Prostate gland (tissue), 2 donors: ENCODE data around the gene UBIAD1.

ENCODE experiments used
- CTCF ChIP-seq, 4 experiments: fragments of 200-600 bp in 2 of 4; fragments of 450-650 bp in 2 of 4; sonication (generic) in 2 of 4; IDR thresholded peaks; 1 replicate in 3 of 4; 2 replicates in 1 of 4; pipeline ENCODE4 v1.5.1; 2016 to 2019; ENCODE audit warnings: antibody characterized with exemption in 4 of 4, mild to moderate bottlenecking in 2 of 4, moderate library complexity in 2 of 4
- POLR2A ChIP-seq: fragments of 450-650 bp; IDR thresholded peaks from one replicate; pipeline ENCODE4 v1.6.1; 2016; ENCODE audit warnings: antibody characterized with exemption, mild to moderate bottlenecking

DNA sequence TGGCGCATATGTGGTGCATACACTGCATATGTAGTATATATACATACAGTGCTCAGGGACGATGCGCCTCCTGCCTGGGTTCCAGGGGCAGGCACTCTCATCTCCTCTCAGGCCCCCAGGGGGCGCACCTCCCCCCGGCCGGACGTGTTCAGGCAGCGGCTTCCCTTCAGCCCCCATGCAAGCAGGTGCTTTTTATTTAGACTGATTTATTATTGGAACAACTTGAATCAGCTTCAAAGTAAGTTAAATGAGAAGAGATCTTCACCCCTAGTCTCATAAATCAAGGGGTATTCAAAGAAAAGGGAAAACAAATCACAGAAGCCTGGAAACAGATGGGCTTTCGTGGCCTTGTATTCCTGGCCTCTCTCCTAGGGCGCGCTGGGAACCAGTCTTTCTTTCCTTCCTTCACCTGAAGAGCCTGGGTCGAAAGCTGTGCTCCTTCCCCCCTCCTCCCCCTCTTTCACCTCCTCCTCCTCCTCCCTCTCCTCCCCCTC lies 64.6 kb downstream of the UBIAD1 start:
- TF ChIP-seq CTCF (IDR thresholded peaks at IDR 0.05) (peak; percentile 54 to 70 (median 60)), POLR2A (no peak)
